Endothelial cell of umbilical vein (primary cell): ENCODE measurements around the gene SPTLC2. TPM values are rescaled to one million over a fixed set of nuclear protein-coding genes. Genes with fewer than 3 reads are reported as not detected.

ENCODE experiments used
- BruUV-seq: library from RNA; stranded (reverse); fragments of 400-500 nt; replicated peaks from 2 replicates; lab custom pipeline; 2021; lab: Mats Ljungman, UMichigan
- CTCF ChIA-PET: fragments of 300-600, 350-600 bp; sonication (Branson Sonifier 250); formaldehyde crosslinking; loops from one replicate; lab custom pipeline; 2021; ENCODE audit warnings: antibody characterized with exemption, inconsistent platforms; lab: Charles Lee
- POLR2A ChIA-PET: fragments of 300-600, 350-600 bp; sonication (Branson Sonifier 250); formaldehyde crosslinking; loops from one replicate; lab custom pipeline; 2021; ENCODE audit warnings: antibody characterized with exemption, inconsistent platforms; lab: Charles Lee
- DNase-seq: peaks from one replicate; pipeline ENCODE4 v3.0.0-alpha.2; 2011; ENCODE audit warnings: low read depth, low spot score
- FAIRE-seq: peaks from 2 replicates; lab custom pipeline; 2011; peaks lifted over from hg19 to GRCh38; lab: Jason Lieb, UNC
- H2AFZ ChIP-seq: 2 replicates; pipeline ENCODE4 v1.6.0; 2012; ENCODE audit warnings: low read depth, low read length, control low read depth, inconsistent platforms
- H3K27ac ChIP-seq: 2 replicates; pipeline ENCODE4 v1.5.1; 2011; ENCODE audit warnings: low read depth, mild to moderate bottlenecking, control low read depth, low read length, moderate library complexity; ENCODE audit not compliant: insufficient read depth
- H3K27me3 ChIP-seq, 2 experiments: 2 replicates each; pipeline versions ENCODE4 v1.6.0 to v1.6.1; 2011; ENCODE audit warnings: low read length in 2 of 2, mixed read lengths in 1 of 2; ENCODE audit not compliant: control insufficient read depth in 2 of 2, insufficient read depth in 2 of 2
- H3K36me3 ChIP-seq, 2 experiments: 2 replicates in 1 of 2; 3 replicates in 1 of 2; pipeline ENCODE4 v1.5.1; 2011; ENCODE audit warnings: low read length in 2 of 2, mild to moderate bottlenecking in 1 of 2, moderate library complexity in 1 of 2; ENCODE audit not compliant: control insufficient read depth in 2 of 2, insufficient read depth in 2 of 2; ENCODE audit errors: extremely low read depth in 1 of 2
- H3K4me1 ChIP-seq: 3 replicates; pipeline ENCODE4 v1.5.1; 2011; ENCODE audit warnings: mild to moderate bottlenecking, low read length; ENCODE audit not compliant: control insufficient read depth, insufficient read depth; ENCODE audit errors: extremely low read depth
- H3K4me2 ChIP-seq: 2 replicates; pipeline ENCODE4 v1.6.1; 2011; ENCODE audit warnings: low read length, control low read depth, mixed read lengths; ENCODE audit not compliant: insufficient read depth
- H3K4me3 ChIP-seq, 3 experiments: fragments of 200-600 bp in 1 of 3; sonication (generic), shearing (Covaris generic) in 1 of 3; replicated peaks in 1 of 3; 2 replicates each; pipeline ENCODE4 v1.5.1; 2011 to 2016; ENCODE audit warnings: control low read depth in 3 of 3, low read length in 3 of 3, mild to moderate bottlenecking in 2 of 3, inconsistent platforms in 1 of 3, low read depth in 1 of 3, moderate library complexity in 1 of 3; ENCODE audit not compliant: insufficient read depth in 1 of 3
- H3K79me2 ChIP-seq: 2 replicates; pipeline ENCODE4 v1.6.0; 2012; ENCODE audit warnings: low read length, inconsistent platforms; ENCODE audit not compliant: control insufficient read depth, insufficient read depth
- H3K9ac ChIP-seq: replicated peaks from 2 replicates; pipeline ENCODE3; 2011; ENCODE audit warnings: low read length, control low read depth; ENCODE audit not compliant: insufficient read depth; ENCODE audit errors: extremely low read depth
- H3K9me1 ChIP-seq: replicated peaks from 3 replicates; pipeline ENCODE4 v1.6.0; 2011; ENCODE audit warnings: mild to moderate bottlenecking, low read length; ENCODE audit not compliant: control insufficient read depth, insufficient read depth; ENCODE audit errors: extremely low read depth
- H3K9me3 ChIP-seq: replicated peaks from 2 replicates; pipeline ENCODE4 v1.5.1; 2012; ENCODE audit warnings: low read length, inconsistent platforms; ENCODE audit not compliant: control insufficient read depth, insufficient read depth
- H4K20me1 ChIP-seq: replicated peaks from 2 replicates; pipeline ENCODE3; 2011; ENCODE audit warnings: mild to moderate bottlenecking, low read length; ENCODE audit not compliant: control insufficient read depth, insufficient read depth; ENCODE audit errors: extremely low read depth
- CTCF ChIP-seq, 2 donors: IDR thresholded peaks; 1 replicate in 1 of 2; 2 replicates in 1 of 2; pipeline ENCODE4 v1.5.1; 2011; ENCODE audit warnings: low read length in 2 of 2, mild to moderate bottlenecking in 2 of 2, moderate library complexity in 2 of 2, control low read depth in 1 of 2, inconsistent platforms in 1 of 2, low read depth in 1 of 2; ENCODE audit not compliant: insufficient read depth in 1 of 2; ENCODE audit errors: extremely low read depth in 1 of 2
- EZH2 ChIP-seq: IDR thresholded peaks from 2 replicates; pipeline ENCODE4 v1.6.1; 2012; ENCODE audit warnings: borderline replicate concordance, low read depth, mild to moderate bottlenecking, moderate library complexity, low read length, inconsistent platforms; ENCODE audit not compliant: severe bottlenecking
- FOS ChIP-seq: IDR thresholded peaks from 2 replicates; pipeline ENCODE4 v1.6.1; 2011; ENCODE audit warnings: mild to moderate bottlenecking, low read length, moderate library complexity, borderline replicate concordance; ENCODE audit not compliant: insufficient read depth
- GATA2 ChIP-seq: IDR thresholded peaks from 2 replicates; pipeline ENCODE4 v1.7.0; 2011; ENCODE audit warnings: low read depth, mild to moderate bottlenecking, moderate library complexity, mixed read lengths, low read length; ENCODE audit not compliant: insufficient read length, insufficient read depth
- JUN ChIP-seq: IDR thresholded peaks from 2 replicates; pipeline ENCODE4 v1.6.1; 2011; ENCODE audit warnings: borderline replicate concordance, low read depth; ENCODE audit not compliant: insufficient read length, insufficient read depth
- MYC ChIP-seq: IDR thresholded peaks from one replicate; pipeline ENCODE4 v1.6.1; 2011; ENCODE audit warnings: mild to moderate bottlenecking, low read depth, low read length
- POLR2A ChIP-seq: IDR thresholded peaks from 2 replicates; pipeline ENCODE4 v1.6.1; 2012; ENCODE audit warnings: low read depth, mild to moderate bottlenecking, control low read depth, low read length
- dilution Hi-C: fragments of 300-500 bp; cut with MboI; formaldehyde crosslinking; loops from one replicate; pipeline ENCODE4 v1.15.0; 2019; ENCODE audit warnings: low sequenced_read_pairs; ENCODE audit not compliant: extremely low pct_ligation_motif_present
- intact Hi-C: fragments of 100-400 bp; cut with micrococcal nuclease; formaldehyde crosslinking; loops from one replicate; pipeline ENCODE4 v1.10.0; 2022
- polyA plus RNA-seq, 4 experiments: library from polyadenylated mRNA; depleted of rRNA in 3 of 4; stranded (reverse) in 3 of 4; unstranded in 1 of 4; fragments of >200 nt; gene quantifications; 2 replicates each; pipeline versions ENCODE4 v1.2.1 to v1.2.3, GENCODE V29; 2011 to 2012; ENCODE audit warnings: missing spikeins in 1 of 4
- total RNA-seq: library from RNA; stranded (reverse); gene quantifications from 2 replicates; pipeline ENCODE4 v1.2.3, GENCODE V29; 2021

Gene SPTLC2
- total and polyA plus RNA-seq, 2 donors (not counting 3 experiments of a cell fraction or from before 2014, with no cell fraction given) = 19.1 to 71.3 TPM

GRCh38 chr14:77523109-77523508 is 93.3 kb downstream of the SPTLC2 start:
- no peak overlapping the region for H3K4me2 ChIP-seq
- H3K79me2 ChIP-seq = peaks cover 4% of the 10 kb centered on the region
- H3K27ac ChIP-seq = no peak overlapping the region
- ChIA-PET CTCF (interaction anchor here (1.2 kb wide), 1 partner anchor 22 kb away, joined by 3 read pairs; no protein-coding TSS in a partner anchor), POLR2A (no interaction called here)
- H3K9ac ChIP-seq = no peak overlapping the region
- no peaks in the 10 kb centered on the region for H3K9me3 ChIP-seq
- H3K9me1 ChIP-seq = no peaks in the 10 kb centered on the region
- DNase-seq = no peak
- no peaks in the 10 kb centered on the region for H3K27me3 ChIP-seq
- peaks cover 0 to 4% of the 10 kb centered on the region in 2 experiments for H3K36me3 ChIP-seq
- TF ChIP-seq POLR2A (no peak), FOS (no peak)
- BruUV-seq = no TSS peak
- FAIRE-seq = no peak
- no peak overlapping the region for H3K4me3 ChIP-seq
- dilution Hi-C loops (no loop called here), intact Hi-C loops (no loop called here)
- H4K20me1 ChIP-seq = no peaks in the 10 kb centered on the region
- H3K4me1 ChIP-seq = peaks cover 6% of the 10 kb centered on the region
- H2AFZ ChIP-seq = no peak overlapping the region

GRCh38 chr14:77520555-77520954 is 95.9 kb downstream of the SPTLC2 start:
- FAIRE-seq (no peak), DNase-seq (no peak)
- H2AFZ ChIP-seq = no peak overlapping the region
- BruUV-seq = no TSS peak
- H3K9ac ChIP-seq = no peak overlapping the region
- no peaks in the 10 kb centered on the region for H3K27me3 ChIP-seq
- peaks cover 6% of the 10 kb centered on the region for H3K4me1 ChIP-seq
- H3K36me3 ChIP-seq = peaks cover 2 to 4% of the 10 kb centered on the region in 2 experiments
- TF ChIP-seq GATA2 = no peak
- no peak for TF ChIP-seq JUN
- no peak for TF ChIP-seq EZH2
- no peak for TF ChIP-seq MYC
- TF ChIP-seq CTCF (IDR thresholded peaks at IDR 0.05; ENCODE audit: extremely low read depth in 1 of 2, insufficient read depth in 1 of 2, low read depth in 1 of 2, low read length in 2 of 2) = no peak
- H4K20me1 ChIP-seq = no peaks in the 10 kb centered on the region
- POLR2A ChIA-PET = no interaction called here
- H3K79me2 ChIP-seq = peaks cover 4% of the 10 kb centered on the region
- CTCF ChIA-PET = interaction anchor here (0.6 kb wide), 1 partner anchor 16 kb away, joined by 3 read pairs; no protein-coding TSS in a partner anchor
- dilution Hi-C loops (no loop called here), intact Hi-C loops (no loop called here)
- H3K27ac ChIP-seq = no peak overlapping the region
- H3K9me3 ChIP-seq = no peaks in the 10 kb centered on the region
- no peak overlapping the region for H3K4me3 ChIP-seq
- H3K4me2 ChIP-seq = no peak overlapping the region
- H3K9me1 ChIP-seq = no peaks in the 10 kb centered on the region
